Suprapubic skin (tissue), 3 donors: ENCODE results near the gene DCDC2.

Source experiments
- CTCF ChIP-seq, 2 donors: fragments of 200-600 bp in 1 of 2; fragments of 450-650 bp in 1 of 2; sonication (generic) in 1 of 2; IDR thresholded peaks; one replicate each; pipeline ENCODE4 v1.5.1; 2016 to 2019; ENCODE audit warnings: antibody characterized with exemption in 2 of 2, mild to moderate bottlenecking in 1 of 2, moderate library complexity in 1 of 2
- EP300 ChIP-seq: sonication (generic); formaldehyde crosslinking; IDR thresholded peaks from one replicate; pipeline ENCODE4 v1.6.1; 2017; ENCODE audit warnings: antibody characterized with exemption

GRCh38 chr6:24340998-24341938 lies 16.6 kb downstream of the DCDC2 start:
- no peak for TF ChIP-seq CTCF (IDR thresholded peaks at IDR 0.05)
- no peak for TF ChIP-seq EP300
